HEK293 (cell line): ENCODE data around the gene OR1S2.

ENCODE experiments used
- CTCF ChIA-PET: fragments of 350-600 bp; formaldehyde crosslinking; extraction: SDS; loops from one replicate; lab custom pipeline; 2021; ENCODE audit warnings: antibody characterized with exemption; lab: Yijun Ruan, JAX
- POLR2A ChIA-PET: fragments of 300-600 bp; formaldehyde crosslinking; extraction: SDS; loops from one replicate; lab custom pipeline; 2020; ENCODE audit warnings: antibody characterized with exemption, inconsistent platforms; lab: Yijun Ruan, JAX
- H3K27ac ChIP-seq: fragments of 200-500 bp; sonication (Bioruptor generic); 2 replicates; pipeline ENCODE4 v1.5.1; 2014; ENCODE audit warnings: low read depth, low read length, control low read depth, inconsistent platforms; ENCODE audit errors: extremely low read depth
- H3K36me3 ChIP-seq, 2 experiments: fragments of 200-500 bp in 1 of 2; sonication (Bioruptor generic) in 1 of 2; 1 replicate in 1 of 2; 2 replicates in 1 of 2; pipeline ENCODE4 v1.5.1; 2014 to 2017; ENCODE audit warnings: inconsistent platforms in 2 of 2, low read length in 2 of 2; ENCODE audit not compliant: control insufficient read depth in 2 of 2, insufficient read depth in 1 of 2
- H3K4me1 ChIP-seq: fragments of 200-500 bp; sonication (Bioruptor generic); 2 replicates; pipeline ENCODE4 v1.5.1; 2014; ENCODE audit warnings: mild to moderate bottlenecking, low read length, inconsistent platforms; ENCODE audit not compliant: control insufficient read depth, insufficient read depth
- H3K4me3 ChIP-seq: 2 replicates; pipeline ENCODE4 v1.5.1; 2011; ENCODE audit warnings: low read depth, mild to moderate bottlenecking, control low read depth, low read length, moderate library complexity
- H3K9me3 ChIP-seq: fragments of 200-500 bp; sonication (Bioruptor generic); 2 replicates; pipeline ENCODE4 v1.5.1; 2014; ENCODE audit warnings: low read depth, low read length, inconsistent platforms; ENCODE audit not compliant: control insufficient read depth, insufficient read depth
- BCL11A ChIP-seq: fragments of 450-650 bp; formaldehyde crosslinking; IDR thresholded peaks from 2 replicates; pipeline ENCODE4 v1.5.1; 2016; ENCODE audit warnings: low read depth, missing biosample characterization, missing genetic modification characterization
- GFI1B ChIP-seq: fragments of 450-650 bp; formaldehyde crosslinking; IDR thresholded peaks from 2 replicates; pipeline ENCODE4 v1.5.1; 2016; ENCODE audit warnings: missing biosample characterization, missing genetic modification characterization
- HOXC10 ChIP-seq: sonication (generic); formaldehyde crosslinking; IDR thresholded peaks from 2 replicates; pipeline ENCODE4 v1.8.1; 2023; ENCODE audit warnings: mild to moderate bottlenecking, missing genetic modification reagents
- SALL2 ChIP-seq: fragments of 450-650 bp; formaldehyde crosslinking; IDR thresholded peaks from 2 replicates; pipeline ENCODE4 v1.5.0; 2017; ENCODE audit warnings: missing biosample characterization, mild to moderate bottlenecking, missing genetic modification characterization, borderline replicate concordance
- YY2 ChIP-seq: fragments of 450-650 bp; formaldehyde crosslinking; IDR thresholded peaks from 2 replicates; pipeline ENCODE4 v1.5.1; 2016; ENCODE audit warnings: missing biosample characterization, missing genetic modification characterization
- ZBTB48 ChIP-seq: fragments of 450-650 bp; formaldehyde crosslinking; IDR thresholded peaks from 2 replicates; pipeline ENCODE4 v1.5.1; 2016; ENCODE audit warnings: missing biosample characterization, missing genetic modification characterization
- ZFP37 ChIP-seq: fragments of 450-650 bp; formaldehyde crosslinking; IDR thresholded peaks from 2 replicates; pipeline ENCODE4 v1.5.1; 2016; ENCODE audit warnings: missing biosample characterization, missing genetic modification characterization
- ZNF114 ChIP-seq: fragments of 450-650 bp; formaldehyde crosslinking; IDR thresholded peaks from 2 replicates; pipeline ENCODE4 v1.5.0; 2017; ENCODE audit warnings: missing biosample characterization, missing genetic modification characterization
- ZNF174 ChIP-seq: fragments of 450-650 bp; formaldehyde crosslinking; IDR thresholded peaks from 2 replicates; pipeline ENCODE4 v1.5.0; 2017; ENCODE audit warnings: missing biosample characterization, mild to moderate bottlenecking, missing genetic modification characterization
- ZNF433 ChIP-seq: fragments of 450-650 bp; formaldehyde crosslinking; IDR thresholded peaks from 2 replicates; pipeline ENCODE4 v1.5.1; 2016; ENCODE audit warnings: missing biosample characterization, missing genetic modification characterization, low read depth
- ZNF560 ChIP-seq: fragments of 450-650 bp; formaldehyde crosslinking; IDR thresholded peaks from 2 replicates; pipeline ENCODE4 v1.5.1; 2017; ENCODE audit warnings: missing biosample characterization, missing genetic modification characterization, borderline replicate concordance
- ZNF585B ChIP-seq: fragments of 450-650 bp; formaldehyde crosslinking; IDR thresholded peaks from 2 replicates; pipeline ENCODE4 v1.5.1; 2016; ENCODE audit warnings: missing biosample characterization, missing genetic modification characterization
- ZNF658 ChIP-seq: fragments of 450-650 bp; formaldehyde crosslinking; IDR thresholded peaks from 2 replicates; pipeline ENCODE4; 2016; ENCODE audit warnings: missing biosample characterization, missing genetic modification characterization
- ZNF677 ChIP-seq: fragments of 450-650 bp; IDR thresholded peaks from 2 replicates; pipeline ENCODE4 v1.5.0; 2018; ENCODE audit warnings: missing biosample characterization, mild to moderate bottlenecking, missing genetic modification characterization, moderate library complexity
- ZNF777 ChIP-seq: fragments of 450-650 bp; formaldehyde crosslinking; IDR thresholded peaks from 2 replicates; pipeline ENCODE4 v1.5.1; 2017; ENCODE audit warnings: missing biosample characterization, missing genetic modification characterization, borderline replicate concordance
- ZNF830 ChIP-seq: fragments of 450-650 bp; IDR thresholded peaks from 2 replicates; pipeline ENCODE4 v1.5.0; 2018; ENCODE audit warnings: missing biosample characterization, missing genetic modification characterization, low read depth, mild to moderate bottlenecking, moderate library complexity
- TF ChIP-seq, protein P1 (sequence below): fragments of 450-650 bp; formaldehyde crosslinking; IDR thresholded peaks from 2 replicates; pipeline ENCODE4 v1.5.1; 2016; ENCODE audit warnings: missing biosample characterization, missing genetic modification characterization
- TF ChIP-seq, protein P2 (sequence below): sonication (generic); formaldehyde crosslinking; IDR thresholded peaks from 2 replicates; pipeline ENCODE4 v1.8.1; 2022; ENCODE audit warnings: mild to moderate bottlenecking, moderate library complexity, missing genetic modification reagents
- TF ChIP-seq, protein P3 (sequence below): fragments of 450-650 bp; formaldehyde crosslinking; IDR thresholded peaks from 2 replicates; pipeline ENCODE4 v1.5.1; 2016; ENCODE audit warnings: missing biosample characterization, missing genetic modification characterization
- TF ChIP-seq, protein P4 (sequence below): fragments of 450-650 bp; formaldehyde crosslinking; IDR thresholded peaks from 2 replicates; pipeline ENCODE4 v1.5.1; 2016; ENCODE audit warnings: missing biosample characterization, missing genetic modification characterization
- TF ChIP-seq, protein P5 (sequence below): fragments of 450-650 bp; formaldehyde crosslinking; IDR thresholded peaks from 2 replicates; pipeline ENCODE4 v1.5.1; 2016; ENCODE audit warnings: missing biosample characterization, missing genetic modification characterization, borderline replicate concordance

Gene OR1S2

DNA sequence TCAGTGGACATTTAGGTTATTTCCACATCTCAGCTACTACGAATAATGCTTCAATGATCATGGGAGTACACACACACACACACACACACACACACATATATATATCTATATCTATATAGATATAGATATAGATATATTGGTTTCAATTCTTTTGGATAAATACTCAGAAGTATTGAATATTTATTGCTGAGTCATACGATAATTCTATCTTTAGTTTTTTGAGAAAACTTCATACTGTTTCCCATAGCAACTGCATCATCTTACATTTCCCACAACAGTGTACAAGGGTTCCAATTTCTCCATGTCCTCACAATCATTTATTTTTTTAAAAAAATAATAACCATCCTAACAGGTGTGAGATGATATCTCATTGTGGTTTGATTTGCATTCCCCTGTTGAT is 8.0 kb downstream of the OR1S2 start:
- TF ChIP-seq ZBTB48 (tag by site-specific recombination) (no peak), GFI1B (tag by site-specific recombination) (no peak), ZNF777 (tag by site-specific recombination) (no peak), ZFP37 (tag by site-specific recombination) (no peak), ZNF114 (tag by site-specific recombination) (no peak)
- TF ChIP-seq, protein P1, sequence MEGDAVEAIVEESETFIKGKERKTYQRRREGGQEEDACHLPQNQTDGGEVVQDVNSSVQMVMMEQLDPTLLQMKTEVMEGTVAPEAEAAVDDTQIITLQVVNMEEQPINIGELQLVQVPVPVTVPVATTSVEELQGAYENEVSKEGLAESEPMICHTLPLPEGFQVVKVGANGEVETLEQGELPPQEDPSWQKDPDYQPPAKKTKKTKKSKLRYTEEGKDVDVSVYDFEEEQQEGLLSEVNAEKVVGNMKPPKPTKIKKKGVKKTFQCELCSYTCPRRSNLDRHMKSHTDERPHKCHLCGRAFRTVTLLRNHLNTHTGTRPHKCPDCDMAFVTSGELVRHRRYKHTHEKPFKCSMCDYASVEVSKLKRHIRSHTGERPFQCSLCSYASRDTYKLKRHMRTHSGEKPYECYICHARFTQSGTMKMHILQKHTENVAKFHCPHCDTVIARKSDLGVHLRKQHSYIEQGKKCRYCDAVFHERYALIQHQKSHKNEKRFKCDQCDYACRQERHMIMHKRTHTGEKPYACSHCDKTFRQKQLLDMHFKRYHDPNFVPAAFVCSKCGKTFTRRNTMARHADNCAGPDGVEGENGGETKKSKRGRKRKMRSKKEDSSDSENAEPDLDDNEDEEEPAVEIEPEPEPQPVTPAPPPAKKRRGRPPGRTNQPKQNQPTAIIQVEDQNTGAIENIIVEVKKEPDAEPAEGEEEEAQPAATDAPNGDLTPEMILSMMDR (tag by site-specific recombination), result no peak
- TF ChIP-seq, protein P2, sequence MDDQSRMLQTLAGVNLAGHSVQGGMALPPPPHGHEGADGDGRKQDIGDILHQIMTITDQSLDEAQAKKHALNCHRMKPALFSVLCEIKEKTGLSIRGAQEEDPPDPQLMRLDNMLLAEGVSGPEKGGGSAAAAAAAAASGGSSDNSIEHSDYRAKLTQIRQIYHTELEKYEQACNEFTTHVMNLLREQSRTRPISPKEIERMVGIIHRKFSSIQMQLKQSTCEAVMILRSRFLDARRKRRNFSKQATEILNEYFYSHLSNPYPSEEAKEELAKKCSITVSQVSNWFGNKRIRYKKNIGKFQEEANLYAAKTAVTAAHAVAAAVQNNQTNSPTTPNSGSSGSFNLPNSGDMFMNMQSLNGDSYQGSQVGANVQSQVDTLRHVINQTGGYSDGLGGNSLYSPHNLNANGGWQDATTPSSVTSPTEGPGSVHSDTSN (CRISPR knock-in tag), result no peak
- TF ChIP-seq, protein P3, sequence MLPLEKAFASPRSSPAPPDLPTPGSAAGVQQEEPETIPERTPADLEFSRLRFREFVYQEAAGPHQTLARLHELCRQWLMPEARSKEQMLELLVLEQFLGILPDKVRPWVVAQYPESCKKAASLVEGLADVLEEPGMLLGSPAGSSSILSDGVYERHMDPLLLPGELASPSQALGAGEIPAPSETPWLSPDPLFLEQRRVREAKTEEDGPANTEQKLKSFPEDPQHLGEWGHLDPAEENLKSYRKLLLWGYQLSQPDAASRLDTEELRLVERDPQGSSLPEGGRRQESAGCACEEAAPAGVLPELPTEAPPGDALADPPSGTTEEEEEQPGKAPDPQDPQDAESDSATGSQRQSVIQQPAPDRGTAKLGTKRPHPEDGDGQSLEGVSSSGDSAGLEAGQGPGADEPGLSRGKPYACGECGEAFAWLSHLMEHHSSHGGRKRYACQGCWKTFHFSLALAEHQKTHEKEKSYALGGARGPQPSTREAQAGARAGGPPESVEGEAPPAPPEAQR, result no peak
- POLR2A ChIA-PET, result no interaction called here
- CTCF ChIA-PET, result interaction anchor here (0.6 kb wide), 1 partner anchor 1736 kb away, joined by 3 read pairs; no protein-coding TSS in a partner anchor
- Histone ChIP-seq H3K9me3 (no peaks in the 10 kb centered on the region), H3K4me1 (no peaks in the 10 kb centered on the region), H3K4me3 (no peak overlapping the region), H3K36me3 (no peaks in the 10 kb centered on the region), H3K27ac (no peak overlapping the region)

DNA sequence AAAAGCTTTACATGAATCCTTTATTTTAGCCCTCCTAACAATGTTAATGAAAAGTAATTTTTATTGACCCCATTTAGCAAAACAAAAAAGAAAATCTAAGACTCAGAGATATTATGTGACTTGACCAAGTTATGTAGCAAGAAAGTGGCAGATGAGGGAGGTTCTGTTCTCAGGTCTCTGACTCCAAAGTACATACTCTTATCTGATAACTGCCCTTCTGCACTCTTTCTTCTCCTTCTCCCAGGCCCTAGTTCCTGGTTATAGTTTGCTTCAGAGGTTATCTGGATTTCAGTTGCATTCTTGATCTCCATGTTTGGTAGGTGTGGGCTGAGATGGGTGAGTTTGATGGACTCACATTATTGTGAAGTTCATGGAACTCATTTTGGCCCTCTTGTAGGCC is 10.6 kb downstream of the OR1S2 start:
- Histone ChIP-seq H3K4me1 (no peaks in the 10 kb centered on the region), H3K36me3 (no peaks in the 10 kb centered on the region), H3K27ac (no peak overlapping the region), H3K4me3 (no peak overlapping the region), H3K9me3 (no peaks in the 10 kb centered on the region)
- TF ChIP-seq BCL11A (no peak), ZNF658 (tag by site-specific recombination) (no peak), ZNF677 (tag by site-specific recombination) (no peak), ZNF174 (tag by site-specific recombination) (no peak), YY2 (tag by site-specific recombination) (no peak), ZNF830 (tag by site-specific recombination) (no peak), SALL2 (tag by site-specific recombination) (no peak), ZNF560 (tag by site-specific recombination) (no peak), ZNF585B (no peak), HOXC10 (CRISPR knock-in tag) (no peak), ZNF777 (tag by site-specific recombination) (no peak), ZNF433 (tag by site-specific recombination) (no peak)
- TF ChIP-seq, protein P4, sequence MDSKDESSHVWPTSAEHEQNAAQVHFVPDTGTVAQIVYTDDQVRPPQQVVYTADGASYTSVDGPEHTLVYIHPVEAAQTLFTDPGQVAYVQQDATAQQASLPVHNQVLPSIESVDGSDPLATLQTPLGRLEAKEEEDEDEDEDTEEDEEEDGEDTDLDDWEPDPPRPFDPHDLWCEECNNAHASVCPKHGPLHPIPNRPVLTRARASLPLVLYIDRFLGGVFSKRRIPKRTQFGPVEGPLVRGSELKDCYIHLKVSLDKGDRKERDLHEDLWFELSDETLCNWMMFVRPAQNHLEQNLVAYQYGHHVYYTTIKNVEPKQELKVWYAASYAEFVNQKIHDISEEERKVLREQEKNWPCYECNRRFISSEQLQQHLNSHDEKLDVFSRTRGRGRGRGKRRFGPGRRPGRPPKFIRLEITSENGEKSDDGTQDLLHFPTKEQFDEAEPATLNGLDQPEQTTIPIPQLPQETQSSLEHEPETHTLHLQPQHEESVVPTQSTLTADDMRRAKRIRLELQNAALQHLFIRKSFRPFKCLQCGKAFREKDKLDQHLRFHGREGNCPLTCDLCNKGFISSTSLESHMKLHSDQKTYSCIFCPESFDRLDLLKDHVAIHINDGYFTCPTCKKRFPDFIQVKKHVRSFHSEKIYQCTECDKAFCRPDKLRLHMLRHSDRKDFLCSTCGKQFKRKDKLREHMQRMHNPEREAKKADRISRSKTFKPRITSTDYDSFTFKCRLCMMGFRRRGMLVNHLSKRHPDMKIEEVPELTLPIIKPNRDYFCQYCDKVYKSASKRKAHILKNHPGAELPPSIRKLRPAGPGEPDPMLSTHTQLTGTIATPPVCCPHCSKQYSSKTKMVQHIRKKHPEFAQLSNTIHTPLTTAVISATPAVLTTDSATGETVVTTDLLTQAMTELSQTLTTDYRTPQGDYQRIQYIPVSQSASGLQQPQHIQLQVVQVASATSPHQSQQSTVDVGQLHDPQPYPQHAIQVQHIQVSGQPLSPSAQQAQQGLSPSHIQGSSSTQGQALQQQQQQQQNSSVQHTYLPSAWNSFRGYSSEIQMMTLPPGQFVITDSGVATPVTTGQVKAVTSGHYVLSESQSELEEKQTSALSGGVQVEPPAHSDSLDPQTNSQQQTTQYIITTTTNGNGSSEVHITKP, result no peak
- TF ChIP-seq, protein P5, sequence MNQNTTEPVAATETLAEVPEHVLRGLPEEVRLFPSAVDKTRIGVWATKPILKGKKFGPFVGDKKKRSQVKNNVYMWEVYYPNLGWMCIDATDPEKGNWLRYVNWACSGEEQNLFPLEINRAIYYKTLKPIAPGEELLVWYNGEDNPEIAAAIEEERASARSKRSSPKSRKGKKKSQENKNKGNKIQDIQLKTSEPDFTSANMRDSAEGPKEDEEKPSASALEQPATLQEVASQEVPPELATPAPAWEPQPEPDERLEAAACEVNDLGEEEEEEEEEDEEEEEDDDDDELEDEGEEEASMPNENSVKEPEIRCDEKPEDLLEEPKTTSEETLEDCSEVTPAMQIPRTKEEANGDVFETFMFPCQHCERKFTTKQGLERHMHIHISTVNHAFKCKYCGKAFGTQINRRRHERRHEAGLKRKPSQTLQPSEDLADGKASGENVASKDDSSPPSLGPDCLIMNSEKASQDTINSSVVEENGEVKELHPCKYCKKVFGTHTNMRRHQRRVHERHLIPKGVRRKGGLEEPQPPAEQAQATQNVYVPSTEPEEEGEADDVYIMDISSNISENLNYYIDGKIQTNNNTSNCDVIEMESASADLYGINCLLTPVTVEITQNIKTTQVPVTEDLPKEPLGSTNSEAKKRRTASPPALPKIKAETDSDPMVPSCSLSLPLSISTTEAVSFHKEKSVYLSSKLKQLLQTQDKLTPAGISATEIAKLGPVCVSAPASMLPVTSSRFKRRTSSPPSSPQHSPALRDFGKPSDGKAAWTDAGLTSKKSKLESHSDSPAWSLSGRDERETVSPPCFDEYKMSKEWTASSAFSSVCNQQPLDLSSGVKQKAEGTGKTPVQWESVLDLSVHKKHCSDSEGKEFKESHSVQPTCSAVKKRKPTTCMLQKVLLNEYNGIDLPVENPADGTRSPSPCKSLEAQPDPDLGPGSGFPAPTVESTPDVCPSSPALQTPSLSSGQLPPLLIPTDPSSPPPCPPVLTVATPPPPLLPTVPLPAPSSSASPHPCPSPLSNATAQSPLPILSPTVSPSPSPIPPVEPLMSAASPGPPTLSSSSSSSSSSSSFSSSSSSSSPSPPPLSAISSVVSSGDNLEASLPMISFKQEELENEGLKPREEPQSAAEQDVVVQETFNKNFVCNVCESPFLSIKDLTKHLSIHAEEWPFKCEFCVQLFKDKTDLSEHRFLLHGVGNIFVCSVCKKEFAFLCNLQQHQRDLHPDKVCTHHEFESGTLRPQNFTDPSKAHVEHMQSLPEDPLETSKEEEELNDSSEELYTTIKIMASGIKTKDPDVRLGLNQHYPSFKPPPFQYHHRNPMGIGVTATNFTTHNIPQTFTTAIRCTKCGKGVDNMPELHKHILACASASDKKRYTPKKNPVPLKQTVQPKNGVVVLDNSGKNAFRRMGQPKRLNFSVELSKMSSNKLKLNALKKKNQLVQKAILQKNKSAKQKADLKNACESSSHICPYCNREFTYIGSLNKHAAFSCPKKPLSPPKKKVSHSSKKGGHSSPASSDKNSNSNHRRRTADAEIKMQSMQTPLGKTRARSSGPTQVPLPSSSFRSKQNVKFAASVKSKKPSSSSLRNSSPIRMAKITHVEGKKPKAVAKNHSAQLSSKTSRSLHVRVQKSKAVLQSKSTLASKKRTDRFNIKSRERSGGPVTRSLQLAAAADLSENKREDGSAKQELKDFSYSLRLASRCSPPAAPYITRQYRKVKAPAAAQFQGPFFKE (tag by site-specific recombination), result no peak
- POLR2A ChIA-PET, result no interaction called here
- CTCF ChIA-PET, result no interaction called here
